Epithelial cell of esophagus (primary cell): ENCODE results near the gene SLX9.

Experiments
- DNase-seq: peaks from one replicate; pipeline ENCODE4 v3.0.0; 2010; ENCODE audit warnings: low read depth
- H3K4me3 ChIP-seq: 2 replicates; pipeline ENCODE4 v1.5.1; 2011; ENCODE audit warnings: mild to moderate bottlenecking, low read length, control low read depth
- CTCF ChIP-seq: IDR thresholded peaks from 2 replicates; pipeline ENCODE4 v1.5.1; 2011; ENCODE audit warnings: low read depth, mild to moderate bottlenecking, low read length, control low read depth, inconsistent platforms; ENCODE audit not compliant: insufficient read depth; ENCODE audit errors: missing control alignments

Gene SLX9

GRCh38 chr21:44935533-44935927 is 4.3 kb upstream of the SLX9 start:
- TF ChIP-seq CTCF = no peak
- H3K4me3 ChIP-seq = no peak overlapping the region
- DNase-seq = no peak

DNA sequence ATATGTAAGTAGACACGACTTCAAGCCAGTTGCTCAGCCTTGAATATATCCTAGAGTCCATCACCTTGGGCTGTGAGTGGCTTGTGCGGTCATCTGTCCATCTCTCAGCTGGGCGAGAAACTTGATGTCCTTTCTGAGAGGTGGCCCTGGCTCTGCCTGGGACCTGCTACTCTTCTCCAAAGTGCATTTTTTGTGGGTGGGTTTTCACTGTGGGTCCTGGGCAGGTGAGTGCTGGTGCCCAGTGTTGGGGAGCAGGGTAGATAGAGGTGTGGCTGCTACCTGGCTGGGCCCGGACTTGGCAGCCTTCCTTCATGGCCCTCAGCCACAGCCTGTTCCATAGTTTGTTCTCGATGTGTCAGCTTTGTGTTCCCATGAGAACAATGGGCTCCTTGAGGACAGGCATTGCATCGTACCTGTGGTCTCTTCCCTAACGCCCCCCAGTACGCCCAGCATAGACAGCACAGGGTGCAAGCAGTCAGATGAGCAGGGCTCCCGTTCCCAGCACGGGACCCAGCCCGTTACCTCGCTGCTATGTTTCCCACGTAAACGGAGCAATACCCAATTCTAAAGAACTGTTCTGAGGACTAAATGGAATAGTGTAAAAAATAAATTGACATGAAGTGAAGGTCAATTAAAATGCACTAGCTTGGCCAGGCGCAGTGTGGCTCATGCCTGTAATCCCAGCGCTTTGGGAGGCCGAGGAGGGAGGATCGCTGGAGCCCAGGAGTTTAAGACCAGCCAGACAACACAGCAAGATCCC is 877 bp upstream of the SLX9 start:
- DNase-seq = no peak
- TF ChIP-seq CTCF = no peak

GRCh38 chr21:44940116-44940631 is 345 bp downstream of the SLX9 start:
- no peak for TF ChIP-seq CTCF
- no peak for DNase-seq
- peak overlapping the region; percentile 95 for H3K4me3 ChIP-seq

More for the DNA sequence above, 877 bp upstream of the SLX9 start:
- peak overlapping the region; percentile 95 for H3K4me3 ChIP-seq

DNA sequence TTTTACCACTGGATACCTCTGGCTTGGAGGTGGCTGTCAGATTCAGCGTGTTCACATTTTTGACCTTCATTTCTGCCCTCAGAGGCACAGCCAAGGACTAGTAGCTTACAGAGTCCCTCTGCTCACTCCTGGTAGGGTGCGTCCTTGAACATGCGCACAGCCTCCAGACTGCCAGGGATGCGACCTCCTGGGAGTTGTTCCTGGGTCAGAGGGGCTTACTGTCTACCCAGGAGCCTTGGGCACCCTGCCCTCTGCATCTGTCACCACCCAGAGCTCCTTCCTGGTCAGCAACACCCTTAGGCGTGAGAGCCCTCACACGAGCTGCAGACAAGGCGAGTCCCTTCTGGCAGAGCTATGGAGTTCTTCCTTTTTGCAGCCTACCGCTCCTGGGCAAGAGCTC is 1.7 kb downstream of the SLX9 start:
- no peak for TF ChIP-seq CTCF
- H3K4me3 ChIP-seq = peak overlapping the region; percentile 95
- no peak for DNase-seq

- no peak for TF ChIP-seq CTCF
- no peak overlapping the region for H3K4me3 ChIP-seq
- DNase-seq = no peak
Observed at GRCh38 chr21:44942566-44942965, 2.7 kb downstream of the SLX9 start.

DNA sequence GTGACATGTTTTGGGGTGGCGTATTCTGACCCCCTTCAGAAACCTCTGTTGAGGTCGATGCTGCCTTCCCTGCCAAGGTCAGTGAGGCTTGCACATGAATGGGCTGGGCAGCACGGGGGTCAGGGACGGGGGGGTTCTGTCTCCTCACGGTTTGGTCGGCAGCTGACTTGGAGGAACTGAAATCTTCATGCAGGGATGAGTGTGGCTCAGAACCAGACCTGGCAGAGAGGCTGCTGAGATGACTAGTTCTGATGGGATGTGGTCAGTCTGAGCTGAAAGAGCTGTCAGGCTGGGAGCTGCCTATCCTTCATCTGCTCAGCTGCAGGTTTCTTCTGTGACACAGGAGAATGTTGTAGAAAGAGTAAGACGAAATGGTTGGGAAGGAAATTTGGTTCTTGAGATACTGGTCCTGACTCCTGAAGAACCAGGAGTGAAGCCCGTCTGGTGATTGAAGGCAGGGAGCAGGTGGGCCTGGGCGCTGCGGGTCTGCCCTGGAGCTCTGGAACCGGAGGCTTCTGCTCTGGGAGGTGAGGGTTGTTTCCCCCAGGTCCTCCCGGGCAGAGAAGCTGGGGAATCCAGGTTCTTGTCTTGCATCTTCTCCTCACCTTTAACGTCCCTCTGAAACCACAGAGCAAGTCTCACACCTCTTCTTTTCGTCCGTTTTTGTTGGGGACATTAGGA is 3.3 kb downstream of the SLX9 start:
- no peak overlapping the region for H3K4me3 ChIP-seq
- DNase-seq = no peak
- no peak for TF ChIP-seq CTCF
